ENCODE data around the gene DIP2B.
"Not testable (repeated sequence)": the region's sequence is repeated elsewhere in the genome, so short reads cannot be mapped to it uniquely, and the experiment has no call there.

The DIP2B gene

DNA sequence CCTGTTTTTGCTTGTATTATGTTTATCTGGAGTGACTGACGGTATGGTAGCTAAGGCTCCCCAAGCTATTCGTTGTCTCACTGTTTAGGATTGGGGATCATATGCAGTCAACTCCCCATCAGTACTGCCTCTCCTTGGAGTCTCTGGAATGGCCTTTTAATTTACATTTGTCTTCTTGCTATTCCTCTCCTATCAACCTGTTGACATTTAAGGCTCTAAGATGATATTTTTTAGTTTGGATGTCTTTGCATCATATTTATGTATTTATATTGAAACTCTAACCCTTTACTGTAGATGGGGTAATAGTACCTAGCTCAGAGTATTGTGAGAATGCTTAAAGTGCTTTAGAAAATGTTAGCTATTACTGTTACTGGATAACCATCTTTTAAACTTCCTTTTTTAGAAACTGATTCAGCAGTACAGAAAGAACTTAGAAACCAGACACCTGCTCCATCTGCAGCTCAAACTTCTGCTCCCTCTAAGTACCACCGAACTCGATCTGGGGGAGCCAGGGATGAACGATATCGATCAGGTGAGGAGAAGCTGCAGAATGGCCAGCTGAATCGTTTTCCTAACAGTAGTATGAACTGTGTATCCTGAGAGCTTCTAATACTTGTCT is 135.6 kb downstream of the DIP2B start:
- no peak for DNase-seq

DNA sequence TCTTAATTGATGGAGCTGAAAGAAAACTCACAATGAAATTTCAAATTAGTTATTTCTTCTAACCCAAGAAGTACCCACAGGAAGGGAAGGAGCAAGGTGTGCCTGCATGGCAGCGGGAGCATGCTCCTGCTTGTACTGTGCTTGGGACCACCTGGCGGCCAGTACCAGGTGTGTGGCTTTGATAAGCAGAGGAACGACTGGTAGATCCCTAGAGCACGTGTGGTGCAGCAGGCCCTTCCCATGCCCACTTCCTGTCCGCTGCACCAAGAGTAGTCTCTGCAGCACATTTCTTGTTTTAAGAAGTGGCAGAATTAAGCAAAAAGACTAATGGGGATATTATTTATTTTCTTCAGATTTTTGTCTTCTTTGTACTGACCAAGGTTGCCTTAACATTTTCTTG is 136.8 kb downstream of the DIP2B start:
- no peak for DNase-seq

DNA sequence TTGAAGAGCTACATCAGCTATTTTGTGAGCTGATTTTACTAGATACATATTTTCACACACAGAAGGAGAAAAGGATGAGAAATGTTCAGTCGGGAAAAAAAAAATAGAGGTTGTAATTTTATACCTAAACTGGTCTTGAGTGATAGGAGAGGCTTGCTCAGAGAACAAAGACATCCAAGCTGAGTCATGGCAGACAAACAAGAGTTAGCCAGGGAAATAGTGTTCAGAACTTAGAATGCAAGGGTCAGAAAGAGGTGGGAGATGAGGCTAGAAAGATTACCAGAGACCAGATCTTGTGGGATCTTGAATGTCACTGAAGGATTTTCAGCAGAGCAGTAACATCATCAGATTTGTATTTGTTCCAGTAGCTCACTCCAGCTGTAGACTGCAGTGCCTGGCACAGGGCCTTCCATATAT is 137.3 kb downstream of the DIP2B start:
- DNase-seq = no peak

DNA sequence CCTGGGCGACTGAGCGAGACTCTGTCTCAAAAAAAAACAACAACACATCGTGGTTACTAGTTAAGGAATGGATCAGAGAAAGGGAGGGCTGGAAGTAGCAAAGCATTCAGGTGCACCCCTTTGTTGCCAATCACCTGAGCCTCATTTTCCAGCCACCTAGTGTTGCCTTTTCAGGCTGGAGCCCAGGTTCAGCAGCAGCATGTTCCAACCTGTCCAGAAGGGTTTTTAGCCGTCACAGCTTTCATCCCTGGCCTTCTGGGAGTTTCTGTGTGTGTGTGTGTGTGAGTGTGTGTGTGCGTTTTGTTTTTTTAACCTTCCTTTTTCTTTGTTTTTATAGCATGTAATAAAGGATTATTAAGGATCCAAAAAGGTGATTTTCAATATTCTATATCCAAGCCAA is 138.0 kb downstream of the DIP2B start:
- no peak for DNase-seq

DNA sequence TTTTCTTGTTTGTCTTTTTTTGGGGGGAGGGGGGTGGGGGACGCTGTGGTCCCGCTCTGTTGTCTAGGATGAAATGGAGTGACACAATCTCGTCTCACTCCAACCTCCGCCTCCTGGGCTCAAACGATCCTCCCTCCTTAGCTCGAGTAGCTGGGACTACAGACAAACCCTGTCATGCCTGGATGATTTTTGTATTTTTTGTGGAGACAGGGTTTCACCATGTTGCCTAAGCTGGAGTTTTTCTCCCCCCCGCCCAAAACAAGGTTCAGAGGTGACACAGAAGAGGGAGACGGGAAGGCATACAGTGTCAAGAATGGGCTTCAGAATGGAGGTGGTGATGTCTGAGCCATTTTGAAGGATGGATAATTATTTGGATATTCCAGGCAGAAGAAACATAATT is 142.2 kb downstream of the DIP2B start:
- DNase-seq = no peak

DNA sequence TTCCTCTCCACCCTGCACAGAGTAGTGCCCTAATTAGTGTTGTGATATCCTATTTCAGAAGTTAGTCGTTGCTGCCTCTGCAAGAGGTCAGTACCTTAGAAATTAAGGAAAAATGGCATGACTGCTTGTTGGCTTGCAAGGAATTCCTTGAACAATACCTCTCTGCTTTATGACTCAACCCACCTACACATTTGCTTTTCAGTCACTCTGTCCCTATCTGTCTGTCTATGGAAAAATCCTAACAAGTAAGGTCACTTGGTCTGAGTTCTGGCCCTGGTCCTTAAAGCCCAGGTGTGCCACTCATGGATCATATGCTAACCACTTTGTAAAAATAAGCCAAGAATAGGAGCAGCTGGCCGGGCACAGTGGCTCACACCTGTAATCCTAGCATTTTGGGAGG is 142.7 kb downstream of the DIP2B start:
- DNase-seq = no peak

DNA sequence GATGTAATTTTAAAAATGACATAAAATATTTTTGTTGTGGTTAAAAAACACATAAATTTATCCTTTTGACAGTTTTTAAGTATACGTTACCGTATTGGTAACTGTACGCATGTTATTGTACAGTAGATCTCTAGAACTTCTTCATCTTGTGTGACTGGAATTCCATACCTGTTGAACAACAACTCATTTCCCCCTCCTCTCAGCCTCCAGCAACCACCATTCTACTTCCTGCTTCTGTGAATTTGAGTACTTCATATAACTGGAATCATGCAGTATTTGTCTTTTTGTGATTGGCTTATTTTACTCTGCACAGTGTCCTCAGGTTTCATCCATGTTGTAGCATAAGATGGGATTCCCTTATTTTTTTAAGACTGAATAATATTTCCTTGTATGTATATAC is 145.5 kb downstream of the DIP2B start:
- no peak for DNase-seq

DNA sequence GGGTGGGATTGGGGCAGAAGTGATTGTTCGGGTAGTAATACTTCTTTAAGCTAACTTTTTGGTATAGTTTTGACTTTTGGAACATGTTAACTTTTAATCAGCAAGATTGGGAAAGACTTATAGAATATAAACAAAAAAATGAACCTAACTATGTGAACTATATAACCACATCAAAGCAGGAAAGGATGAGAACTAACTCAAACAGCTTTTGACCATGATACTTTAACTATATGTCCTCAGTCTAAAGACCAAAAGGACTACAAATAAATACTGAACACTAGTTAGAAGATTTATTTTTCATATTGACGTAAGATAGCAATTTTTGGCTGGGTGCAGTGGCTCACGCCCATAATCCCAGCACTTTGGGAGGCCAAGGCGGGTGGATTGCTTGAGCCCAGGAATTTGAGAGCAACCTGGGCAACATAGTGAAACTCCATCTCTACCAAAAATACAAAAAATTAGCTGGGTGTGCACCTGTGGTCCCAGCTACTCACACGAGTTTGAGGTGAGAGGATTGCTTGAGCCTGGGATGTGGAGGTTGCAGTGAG is 150.7 kb downstream of the DIP2B start:
- no peak for DNase-seq

DNA sequence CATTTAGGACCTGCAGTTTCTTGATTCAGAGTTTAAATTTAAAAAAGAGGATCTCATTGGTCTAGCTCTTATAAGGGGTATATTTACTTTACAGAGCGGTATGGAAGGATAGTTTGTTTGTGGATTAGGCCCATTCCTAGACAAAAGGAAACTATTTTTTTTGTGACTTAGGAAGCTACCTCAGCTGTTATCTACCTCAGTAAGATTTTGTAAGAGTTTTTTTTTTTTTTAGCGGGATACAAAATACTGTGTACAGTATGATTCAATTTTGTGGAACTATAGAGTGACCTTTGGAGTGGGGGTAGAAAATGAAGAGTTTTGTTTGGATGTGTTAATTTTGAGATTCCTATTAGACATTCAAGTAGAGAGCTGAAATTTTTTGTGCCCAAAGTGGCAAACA is 154.5 kb downstream of the DIP2B start:
- no peak for DNase-seq

DNA sequence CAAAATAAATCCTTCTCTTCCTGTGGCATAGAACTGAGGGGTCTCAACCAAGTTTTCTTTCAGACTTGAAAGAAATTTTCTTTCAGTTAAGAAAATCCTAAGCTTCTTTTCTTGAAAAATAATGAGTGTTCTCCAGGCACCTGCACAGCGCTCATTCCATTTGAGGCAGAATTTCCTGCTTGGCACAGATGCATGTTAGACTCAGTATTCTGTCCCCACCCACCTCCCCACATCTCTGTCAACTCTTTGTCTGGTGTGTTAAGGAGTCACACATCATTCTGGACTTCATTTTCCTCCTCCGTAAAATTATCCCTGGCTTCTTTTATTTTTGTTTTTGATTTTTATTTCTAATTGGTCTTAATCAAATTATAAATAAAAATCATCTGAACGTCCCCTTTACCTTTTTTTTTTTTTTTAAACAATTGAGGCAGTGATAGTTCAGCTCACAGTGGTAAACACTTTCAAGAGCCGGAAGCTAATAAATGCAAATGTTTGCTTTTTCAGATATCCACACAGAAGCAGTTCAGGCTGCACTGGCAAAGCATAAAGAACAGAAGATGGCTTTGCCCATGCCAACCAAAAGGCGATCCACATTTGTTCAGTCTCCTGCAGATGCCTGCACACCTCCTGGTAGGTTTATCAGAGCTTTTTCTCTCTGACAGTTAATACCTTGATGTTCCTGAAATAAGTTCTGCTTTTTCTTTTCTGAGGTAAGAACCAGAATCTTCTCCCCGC is 155.1 kb downstream of the DIP2B start:
- peak; percentile 15 to 60 for DNase-seq

DNA sequence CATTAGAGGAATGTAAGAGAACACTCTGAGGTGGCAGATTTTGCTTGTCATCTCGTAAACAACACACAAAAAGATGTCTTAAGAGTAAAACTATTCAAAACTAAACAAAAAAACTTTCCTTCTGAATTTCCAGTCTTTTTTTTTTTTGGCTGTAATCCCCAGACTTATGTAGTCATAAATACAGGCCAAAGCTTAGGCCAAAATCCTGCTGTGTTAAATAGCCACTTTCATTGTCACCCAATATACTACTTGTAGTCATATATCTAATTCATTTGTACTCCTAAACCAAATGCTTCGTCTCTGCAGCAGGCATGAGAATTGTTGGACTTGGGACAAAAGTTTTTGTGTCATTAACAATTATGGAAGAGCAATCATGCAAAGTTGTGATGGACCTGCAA is 155.6 kb downstream of the DIP2B start:
- peak; percentile 12 to 64 for DNase-seq

DNA sequence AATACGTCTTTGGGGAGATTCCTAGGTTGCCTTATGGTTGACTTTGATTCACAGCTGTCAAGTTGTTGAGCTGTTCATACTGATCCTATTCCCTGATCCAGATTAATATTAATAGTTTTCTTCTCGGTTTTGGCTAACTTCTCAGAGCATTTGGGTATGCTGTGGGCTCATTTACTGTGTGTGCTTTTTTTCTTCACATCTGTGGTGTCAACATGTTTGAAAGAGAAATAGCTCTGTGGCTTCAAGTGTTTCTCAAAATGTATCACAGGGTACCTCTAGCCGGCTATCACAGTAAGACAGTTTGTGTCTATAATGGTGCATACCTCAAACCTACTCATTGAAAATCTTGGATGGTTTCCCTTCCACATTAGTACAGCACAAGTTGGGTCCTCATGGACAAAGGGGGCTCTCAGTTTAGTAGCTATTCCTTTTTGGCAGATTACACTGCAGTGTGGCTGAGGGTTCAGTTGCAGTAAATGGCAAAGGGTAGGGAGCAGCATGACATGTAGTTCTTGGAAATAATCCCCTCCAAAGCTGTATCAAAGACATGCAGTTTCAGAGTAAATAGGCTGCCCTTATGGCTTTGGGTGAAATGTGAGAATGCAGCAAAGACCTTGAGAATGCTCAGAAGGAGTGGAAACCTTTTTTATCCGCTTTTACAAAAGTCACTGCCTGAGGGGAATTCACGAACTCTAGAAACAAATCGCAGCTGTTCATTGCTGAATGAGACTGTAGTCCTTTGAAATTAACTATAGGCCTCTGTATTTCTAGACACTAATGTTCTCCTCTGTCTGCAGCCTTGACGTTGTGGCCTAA is 156.7 kb downstream of the DIP2B start:
- no peak for DNase-seq

DNA sequence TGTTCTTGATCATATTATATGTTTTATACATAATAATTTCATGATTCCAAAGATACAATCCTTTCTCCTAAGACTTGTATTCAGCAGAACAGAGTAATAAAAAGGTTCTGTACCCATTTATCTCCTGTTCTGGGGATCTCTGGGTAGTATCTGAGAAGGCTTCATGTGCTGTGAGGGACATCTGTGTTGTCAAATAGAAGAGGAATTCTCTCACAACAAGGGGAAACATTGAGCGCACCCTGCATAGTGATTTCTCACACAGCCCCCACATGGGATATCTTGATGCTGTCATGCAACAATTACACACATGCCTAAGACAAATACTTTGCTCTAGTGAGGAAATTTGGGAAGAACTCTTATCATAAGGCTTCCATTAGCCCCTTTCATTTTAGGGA is 157.3 kb downstream of the DIP2B start:
- no peak for DNase-seq

DNA sequence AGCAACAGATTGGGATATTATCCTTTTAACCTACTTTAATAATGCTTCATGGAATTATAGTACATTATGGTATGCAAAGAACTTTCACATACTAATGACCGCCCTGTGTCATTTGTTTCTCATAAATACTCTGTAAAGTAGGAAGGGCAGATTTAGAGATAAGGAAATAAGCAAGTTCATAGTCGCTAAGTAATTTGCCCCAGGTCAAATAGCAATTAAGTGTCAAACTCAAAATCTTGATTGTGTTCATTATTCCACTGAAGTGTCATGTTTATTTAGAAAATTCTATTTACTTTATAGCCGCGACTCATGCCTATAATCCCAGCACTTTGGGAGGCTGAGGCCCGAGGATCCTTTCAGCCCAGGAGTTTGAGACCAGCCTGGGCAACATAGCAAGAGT is 160.4 kb downstream of the DIP2B start:
- no peak for DNase-seq

DNA sequence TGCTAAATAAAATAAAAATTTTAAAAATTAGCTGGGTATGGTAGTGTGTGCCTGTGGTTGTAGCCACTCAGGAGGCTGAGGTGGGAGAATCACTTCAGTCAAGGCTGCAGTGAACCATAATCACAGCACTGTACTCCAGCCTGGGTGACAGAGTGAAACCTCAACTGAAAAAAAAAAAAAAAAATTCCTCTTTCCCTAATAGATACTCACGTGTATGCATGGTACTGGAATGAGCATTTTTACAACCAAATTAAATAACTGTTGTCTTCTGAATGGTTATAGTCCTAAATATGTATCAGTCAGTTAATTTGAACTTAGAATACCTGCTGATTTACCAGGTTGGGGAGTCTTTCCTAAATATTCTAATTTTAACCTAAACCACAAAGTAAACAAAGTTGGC is 160.8 kb downstream of the DIP2B start:
- no peak for DNase-seq

DNA sequence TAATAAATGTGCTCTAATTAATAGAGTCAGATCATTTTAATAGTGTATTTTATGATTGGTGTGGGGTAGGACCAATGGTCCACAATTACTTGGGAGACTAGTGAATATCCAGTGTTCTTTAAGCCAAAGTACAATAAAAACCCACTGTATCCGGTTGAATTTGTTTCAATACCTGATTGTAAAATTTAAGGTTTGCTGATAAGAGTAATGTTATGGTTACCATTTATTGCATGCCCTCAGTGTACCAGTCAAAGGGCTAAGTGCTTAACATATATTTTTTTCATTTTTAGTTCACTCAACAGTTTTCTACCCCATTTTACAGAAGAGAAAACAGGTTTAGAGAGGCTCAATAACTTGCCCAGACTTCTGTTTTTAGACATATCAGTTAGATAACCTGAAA is 161.2 kb downstream of the DIP2B start:
- no peak for DNase-seq

DNA sequence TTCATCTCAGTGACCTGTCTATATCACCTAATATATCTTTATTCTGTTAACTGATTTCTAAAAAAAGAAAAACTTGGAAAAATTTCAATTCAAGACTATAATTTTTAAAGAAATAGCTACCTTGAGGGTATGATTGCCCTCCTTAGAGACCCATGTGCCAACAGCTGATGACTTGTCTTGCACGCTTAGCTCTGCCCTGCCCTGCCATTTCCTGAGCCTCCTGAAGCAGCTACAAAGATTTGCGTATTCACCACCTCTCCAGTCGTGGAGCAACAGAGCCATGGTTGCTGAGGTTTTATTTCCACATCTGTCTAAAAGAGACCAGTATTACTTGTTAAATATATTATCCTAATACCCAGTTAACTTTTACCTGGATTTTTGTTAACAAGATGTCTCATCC is 167.4 kb downstream of the DIP2B start:
- DNase-seq = no peak

DNA sequence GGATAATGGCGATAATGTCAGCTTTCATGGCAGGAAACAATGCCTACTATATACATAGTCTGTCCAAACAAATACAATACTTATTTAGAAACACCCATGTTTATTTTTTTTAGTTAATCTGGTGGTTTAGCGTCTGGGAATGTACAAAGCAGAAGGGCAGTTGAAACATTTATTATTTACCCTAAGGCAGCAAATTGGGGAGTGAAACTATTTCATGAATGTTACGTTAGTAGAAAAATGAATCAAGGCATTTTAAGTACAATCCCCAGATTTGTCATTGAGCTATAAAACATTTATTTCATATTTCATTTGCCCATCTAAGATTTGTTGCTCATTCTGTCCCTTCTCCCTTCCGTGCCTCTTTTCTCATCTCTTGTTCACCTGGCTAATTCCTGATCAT is 172.0 kb downstream of the DIP2B start:
- no peak for DNase-seq

DNA sequence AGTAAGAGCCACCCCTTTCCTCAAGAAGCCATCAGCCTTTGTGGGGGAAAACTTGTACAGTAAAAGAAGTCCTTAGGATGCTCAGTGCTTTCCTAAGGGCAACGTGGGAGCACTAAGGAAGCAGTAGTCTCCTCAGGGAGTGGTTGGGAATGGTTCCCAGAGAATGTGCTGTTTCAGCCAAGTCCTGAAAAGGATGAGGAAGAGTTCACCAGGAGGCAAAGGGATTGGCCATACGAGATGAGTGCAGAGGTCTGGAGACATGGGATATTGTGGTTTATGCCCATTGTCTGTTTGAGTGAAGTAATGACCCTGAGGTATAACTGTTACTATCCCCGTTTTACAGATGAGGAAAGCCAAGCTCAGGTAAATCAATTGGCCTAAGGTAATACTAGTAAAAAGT is 173.1 kb downstream of the DIP2B start:
- DNase-seq = no peak

DNA sequence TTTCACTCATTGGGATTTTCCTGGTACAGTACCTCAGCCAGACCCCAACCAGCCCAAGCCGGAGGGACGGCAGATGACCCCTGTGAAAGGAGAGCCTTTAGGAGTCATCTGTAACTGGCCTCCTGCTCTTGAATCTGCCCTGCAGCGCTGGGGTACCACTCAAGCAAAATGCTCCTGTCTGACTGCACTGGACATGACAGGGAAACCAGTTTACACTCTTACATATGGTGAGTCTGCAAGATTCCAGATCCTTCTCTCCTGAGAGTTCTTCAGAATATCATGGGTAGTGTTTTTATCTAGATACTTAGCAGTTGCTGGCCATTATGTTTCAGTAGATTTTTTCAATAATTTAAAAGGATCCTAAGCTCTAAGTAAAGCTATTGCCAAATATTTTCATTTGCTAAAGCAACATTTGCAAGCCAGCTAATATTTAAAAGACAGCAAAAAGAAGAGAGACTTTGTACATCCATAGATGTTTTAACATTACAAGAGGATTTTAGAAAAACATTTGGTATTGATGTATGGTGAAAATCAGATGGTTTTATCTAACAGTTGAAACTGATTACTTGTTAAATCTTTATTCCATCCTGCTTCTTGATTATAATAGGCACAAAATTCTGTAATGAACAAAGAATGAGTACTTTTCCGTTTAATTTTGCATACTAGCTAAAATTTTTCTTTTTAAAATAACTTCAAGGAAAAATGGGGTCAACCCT is 174.0 kb downstream of the DIP2B start:
- no peak for DNase-seq

DNA sequence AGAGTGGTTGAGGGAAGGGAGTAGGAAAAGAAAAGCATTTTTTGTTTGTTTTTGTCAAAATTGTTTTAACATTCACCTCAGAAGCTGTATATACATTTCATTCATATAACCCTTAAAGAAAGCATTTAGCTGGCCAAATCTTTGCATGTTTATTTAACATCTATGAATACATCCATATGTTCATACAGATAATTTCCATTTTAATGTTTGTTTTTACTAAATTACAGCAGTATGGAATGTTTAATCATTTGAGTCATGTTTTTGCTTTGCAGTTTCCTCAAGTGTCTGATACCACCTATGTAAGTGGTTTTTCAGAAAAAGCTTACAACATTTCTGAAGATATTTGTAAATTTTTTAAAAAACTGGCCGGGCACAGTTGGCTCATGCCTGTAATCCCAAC is 174.8 kb downstream of the DIP2B start:
- no peak for DNase-seq

DNA sequence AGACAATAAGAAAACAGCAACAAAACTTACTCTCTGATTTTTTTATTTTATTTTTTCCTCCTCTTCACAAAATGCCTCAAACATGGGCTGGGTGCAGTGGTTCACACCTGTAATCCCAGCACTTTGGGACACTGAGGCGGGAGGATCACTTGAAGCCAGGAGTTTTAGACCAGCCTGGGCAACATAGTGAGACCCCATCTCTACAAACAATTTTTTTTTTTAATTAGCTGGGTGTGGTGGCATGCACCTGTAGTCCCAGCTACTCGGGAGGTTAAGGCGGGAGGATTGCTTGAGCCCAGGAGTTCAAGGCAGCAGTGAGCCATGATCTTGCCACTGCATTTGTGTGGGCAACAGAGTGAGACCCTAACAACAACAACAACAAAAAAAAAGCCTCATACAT is 176.3 kb downstream of the DIP2B start:
- not testable (repeated sequence) for DNase-seq

DNA sequence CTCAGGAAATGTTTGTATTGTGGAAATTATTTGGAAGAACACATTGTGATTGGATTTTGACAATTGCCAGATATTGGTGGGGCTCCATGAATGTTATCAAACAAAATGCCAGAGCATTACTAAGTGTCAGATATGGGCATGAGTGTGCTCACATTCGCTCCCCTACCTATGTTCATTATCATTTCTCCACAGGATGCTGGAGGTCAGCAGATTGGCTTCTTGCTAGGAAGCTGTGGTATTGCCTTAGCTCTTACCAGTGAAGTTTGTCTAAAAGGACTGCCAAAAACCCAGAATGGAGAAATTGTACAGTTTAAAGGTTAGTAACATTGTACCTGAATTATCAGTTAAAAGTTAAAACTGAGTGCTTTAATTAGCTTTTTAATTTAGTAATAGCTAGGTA is 180.9 kb downstream of the DIP2B start:
- no peak for DNase-seq
